Measurements from ENCODE around the gene WDR59.
A peak's percentile ranks its signal among the peaks of the same experiment; 100 is the strongest.
"Not testable (repeated sequence)": the region's sequence is repeated elsewhere in the genome, so short reads cannot be mapped to it uniquely, and the experiment has no call there.

Gene WDR59

GRCh38 chr16:74844041-74844980 lies 140.6 kb downstream of the WDR59 start:
- no peak for DNase-seq

DNA sequence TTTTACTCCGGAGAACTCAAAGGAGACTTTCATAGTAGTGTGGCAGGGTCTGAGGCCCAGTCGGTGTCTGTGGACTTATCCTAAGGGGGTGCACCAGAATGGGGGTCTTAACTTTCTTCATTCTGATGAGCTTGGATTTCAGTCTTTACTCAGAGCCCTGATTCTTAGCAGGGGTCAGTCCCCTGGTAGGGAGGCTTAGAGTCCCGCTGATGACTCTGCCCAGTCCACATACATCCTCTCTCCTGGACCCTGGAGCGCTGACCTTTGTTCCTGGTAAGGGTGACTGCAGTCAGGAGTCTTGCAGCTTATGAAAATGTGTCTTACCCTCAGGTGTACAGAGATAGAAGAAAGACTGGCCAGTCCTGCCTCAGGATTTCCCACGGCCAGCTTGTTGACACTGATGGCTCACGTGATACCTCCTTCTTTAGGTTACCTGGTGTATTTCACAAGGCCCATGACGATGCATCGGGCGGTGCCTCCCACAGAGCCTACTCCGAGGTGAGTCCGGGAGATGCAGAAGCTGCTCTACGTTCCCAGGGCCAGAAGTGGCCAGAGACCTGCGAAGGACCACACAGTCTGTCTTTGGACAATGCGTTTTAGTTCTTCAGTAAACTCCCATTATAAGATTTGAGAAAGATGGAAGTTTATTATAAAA lies 141.4 kb downstream of the WDR59 start:
- DNase-seq: not testable (repeated sequence)

DNA sequence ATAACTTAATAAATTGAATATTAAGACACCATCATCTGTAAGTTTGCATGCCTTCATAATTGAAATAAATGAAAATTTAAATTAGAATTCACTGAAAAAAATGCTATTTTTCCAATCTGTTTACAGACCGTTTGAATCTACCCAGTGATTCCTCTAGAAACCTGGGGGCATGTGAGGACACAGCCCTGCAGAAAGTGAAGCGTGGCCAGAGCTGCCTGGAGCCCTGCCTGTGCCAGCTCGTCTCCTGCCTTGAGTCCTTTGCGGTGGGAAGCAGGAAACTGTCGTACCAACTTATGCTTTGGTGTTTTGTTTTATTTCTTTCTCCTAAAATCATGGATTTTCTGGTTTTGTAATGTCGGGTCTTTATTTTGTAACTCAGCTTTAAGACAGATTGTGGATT lies 142.5 kb downstream of the WDR59 start:
- DNase-seq: peak; percentile 15

DNA sequence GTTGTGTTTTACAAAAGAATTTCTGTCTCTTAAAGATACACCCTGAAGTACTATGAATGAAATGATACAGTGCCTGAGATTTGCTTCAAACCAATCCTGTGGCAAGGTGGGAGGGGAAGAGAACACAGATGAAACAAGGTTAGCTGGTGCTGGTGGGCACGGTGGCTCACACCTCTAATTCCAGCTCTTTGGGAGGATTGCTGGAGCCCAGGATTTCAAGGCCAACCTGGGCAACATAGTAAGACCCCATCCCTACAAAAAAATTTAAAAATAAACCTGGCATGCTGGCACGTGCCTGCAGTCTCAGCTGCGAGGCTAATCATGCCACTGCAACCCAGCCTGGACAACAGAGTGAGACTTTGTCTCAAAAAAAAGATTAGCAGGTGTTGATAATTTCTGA lies 143.0 kb downstream of the WDR59 start:
- DNase-seq: no peak

- DNase-seq: no peak
Observed at GRCh38 chr16:74841469-74841868, 143.5 kb downstream of the WDR59 start.

DNA sequence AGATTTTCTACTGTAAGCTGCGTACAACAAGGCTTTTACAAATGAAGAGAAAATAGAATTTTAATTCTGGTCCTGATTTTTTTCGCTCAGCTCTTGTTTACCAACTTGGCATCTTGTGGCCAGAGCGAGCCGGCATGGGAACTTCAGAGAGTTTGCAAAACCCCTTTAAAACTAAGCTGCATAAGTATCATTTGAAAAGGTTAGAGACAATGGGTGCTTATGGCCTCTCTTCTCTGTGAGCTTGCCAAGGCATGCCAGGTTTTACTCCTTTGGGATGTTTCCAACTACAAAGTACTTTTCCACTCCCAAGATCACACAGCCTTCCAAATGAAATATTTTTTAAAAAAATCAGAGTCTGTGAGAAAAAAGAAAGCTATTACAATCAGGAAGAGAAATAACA lies 147.9 kb downstream of the WDR59 start:
- no peak for DNase-seq

- DNase-seq: no peak
Observed at GRCh38 chr16:74836111-74836671, 148.7 kb downstream of the WDR59 start.

DNA sequence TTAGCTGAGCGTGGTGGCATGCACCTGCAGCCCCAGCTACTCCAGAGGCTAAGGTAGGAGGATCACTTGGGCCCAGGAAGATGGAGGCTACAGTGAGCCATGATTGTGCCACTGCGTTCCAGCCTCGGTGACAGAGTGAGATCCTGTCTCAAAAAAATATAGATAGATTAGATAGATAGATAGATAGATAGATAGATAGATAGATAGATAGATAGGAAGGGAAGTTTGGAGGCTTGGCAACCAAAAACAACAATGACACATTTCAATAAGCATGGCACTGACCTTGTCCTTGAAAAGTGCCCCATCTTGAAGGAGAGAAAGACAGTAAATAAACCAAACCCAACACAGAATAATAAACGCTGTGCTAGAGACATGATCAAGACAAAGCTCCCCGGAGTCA lies 152.7 kb downstream of the WDR59 start:
- DNase-seq: no peak

DNA sequence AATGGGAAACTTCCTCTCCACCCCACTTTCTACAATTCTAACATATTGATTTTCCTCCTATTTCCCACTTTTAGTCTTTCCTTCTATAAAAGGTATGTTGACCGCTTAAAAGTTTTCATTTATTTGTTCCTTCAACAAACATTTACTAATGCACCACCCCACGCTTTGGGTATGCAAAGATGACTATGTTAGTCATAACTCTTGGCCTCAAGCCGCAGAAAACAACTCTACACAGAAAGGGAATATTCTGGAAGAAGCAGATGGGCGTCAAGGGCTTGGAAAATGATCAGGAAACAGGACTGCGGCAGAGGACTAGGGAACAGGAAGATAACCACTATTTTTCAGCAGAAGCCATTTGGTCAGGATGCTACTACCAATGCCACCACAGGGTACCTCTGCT lies 153.5 kb downstream of the WDR59 start:
- DNase-seq: no peak

GRCh38 chr16:74830648-74831047 lies 154.3 kb downstream of the WDR59 start:
- DNase-seq: no peak

DNA sequence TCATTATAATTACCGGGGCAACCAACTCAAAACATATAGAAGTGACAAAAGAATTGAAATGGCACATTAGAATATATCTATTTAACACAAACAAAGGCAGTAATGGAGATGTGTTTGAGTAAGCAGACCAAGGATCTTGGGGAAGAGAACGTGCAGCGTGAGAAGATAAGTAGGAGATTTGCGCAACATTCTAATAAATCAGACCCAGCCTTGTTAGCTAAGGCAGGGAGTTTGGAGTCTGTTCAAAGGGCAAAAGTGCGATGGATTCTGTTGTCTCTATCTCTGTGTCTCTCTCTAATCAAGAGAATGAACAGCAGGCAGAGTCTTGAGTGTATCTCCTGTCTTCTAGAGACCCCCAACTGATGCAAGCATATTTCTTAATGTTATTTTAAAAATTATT lies 155.3 kb downstream of the WDR59 start:
- no peak for DNase-seq

GRCh38 chr16:74825941-74826340 lies 159.0 kb downstream of the WDR59 start:
- no peak for DNase-seq

- DNase-seq: no peak
Observed at GRCh38 chr16:74825016-74825415, 159.9 kb downstream of the WDR59 start.

All from NCI-H2227 treated with DMSO at 0.1 percent for 48 hours (cell line).